ENCODE results near the gene CPSF4L.

CPSF4L gene

DNA sequence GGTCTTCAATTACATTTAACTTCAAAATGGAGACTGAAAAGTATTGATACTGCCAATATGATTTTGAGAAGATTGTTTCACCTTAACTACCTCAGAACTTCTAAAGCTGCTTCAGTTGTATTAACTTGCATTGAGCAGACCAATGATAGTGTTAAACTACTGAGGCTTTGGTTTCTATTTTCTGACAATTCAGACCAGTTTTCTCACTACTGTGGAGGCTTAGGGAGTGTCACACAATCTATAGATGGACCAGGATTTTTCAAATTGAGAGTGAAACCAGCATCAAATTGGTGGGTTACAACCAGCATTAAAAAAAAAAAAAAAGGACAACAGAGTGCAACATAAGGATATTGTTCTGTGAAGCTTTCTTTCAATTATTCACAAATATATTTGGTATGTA, 47.7 kb downstream of the CPSF4L start:
- no peak overlapping the region for H3K4me3 ChIP-seq (ENCODE audit: low read length)
- no peak for DNase-seq (ENCODE audit: low read depth, low spot score)

DNA sequence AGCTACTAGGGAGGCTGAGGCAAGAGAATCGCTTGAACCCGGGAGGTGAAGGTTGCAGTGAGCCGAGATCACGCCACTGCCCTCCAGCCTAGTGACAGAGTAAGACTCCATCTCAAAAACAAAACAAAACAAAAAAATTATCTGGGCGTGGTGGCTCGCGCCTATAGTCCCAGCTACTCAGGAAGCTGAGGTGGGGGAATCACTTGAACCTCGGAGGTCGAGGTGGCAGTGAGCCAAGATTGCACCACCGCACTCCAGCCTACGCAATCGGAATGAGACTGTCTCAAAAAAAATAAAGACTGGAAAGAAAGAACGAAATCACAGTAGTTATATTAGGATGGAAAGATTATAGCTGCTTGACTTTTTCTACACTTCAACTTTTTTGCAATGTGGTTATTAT, 49.9 kb downstream of the CPSF4L start:
- no peak for DNase-seq (ENCODE audit: low read depth, low spot score)

DNA sequence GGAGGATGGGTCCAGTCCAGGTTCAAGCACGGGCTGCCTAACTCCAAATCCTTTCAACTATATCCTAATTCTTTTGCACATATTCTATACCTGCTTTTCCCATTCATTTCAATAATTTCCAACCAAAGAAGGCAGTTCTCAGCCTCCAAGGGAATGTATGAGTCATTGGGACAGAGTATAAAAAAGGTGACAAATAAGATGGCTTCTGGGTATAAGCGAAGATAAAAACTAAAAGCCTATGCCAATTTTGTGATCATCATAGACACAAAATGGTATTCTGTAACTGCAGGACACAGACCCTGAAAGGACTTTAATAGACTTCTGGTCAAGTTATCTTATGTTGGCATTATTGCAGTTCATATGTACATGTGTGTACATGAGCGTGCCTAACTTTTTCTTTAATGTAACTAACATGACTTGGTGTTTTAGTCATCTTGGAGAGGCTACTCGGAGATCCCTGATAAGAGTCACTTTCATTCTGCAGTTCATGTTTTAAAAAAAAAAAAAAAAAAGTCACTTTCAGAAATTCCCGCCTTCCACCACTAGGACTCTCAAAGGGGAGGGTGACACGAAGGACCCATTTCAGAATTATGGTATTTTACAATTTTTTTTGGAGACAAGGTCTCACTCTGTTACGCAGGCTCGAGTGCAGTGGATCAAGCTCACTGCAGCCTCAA, 51.5 kb downstream of the CPSF4L start:
- no peak for DNase-seq (ENCODE audit: low read depth, low spot score)
- H3K4me3 ChIP-seq (ENCODE audit: low read length): no peak overlapping the region

More for the DNA sequence above, 49.9 kb downstream of the CPSF4L start:
- no peak overlapping the region for H3K4me3 ChIP-seq (ENCODE audit: low read length)

DNA sequence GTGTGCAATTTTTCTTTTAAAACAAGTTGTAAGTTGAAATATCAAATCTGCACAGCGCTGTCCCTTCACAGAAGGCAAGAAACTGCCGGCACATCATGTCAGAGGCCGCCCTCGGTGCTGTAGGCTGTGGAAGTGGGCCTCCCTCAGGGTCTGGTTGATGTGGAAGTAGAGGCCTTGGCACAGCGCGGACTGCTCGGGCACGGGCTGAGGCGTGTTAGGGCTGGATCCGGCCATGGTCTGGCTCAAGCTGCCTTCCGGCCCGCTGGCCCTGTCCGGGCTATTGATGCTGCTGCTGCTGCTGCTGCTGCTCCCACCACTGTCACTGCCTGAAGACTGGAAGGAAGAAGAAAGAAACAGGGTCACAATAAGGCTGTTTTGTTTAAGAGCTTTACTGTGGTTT, 52.2 kb downstream of the CPSF4L start:
- DNase-seq (ENCODE audit: low read depth, low spot score): no peak
- H3K4me3 ChIP-seq (ENCODE audit: low read length): no peak overlapping the region

DNA sequence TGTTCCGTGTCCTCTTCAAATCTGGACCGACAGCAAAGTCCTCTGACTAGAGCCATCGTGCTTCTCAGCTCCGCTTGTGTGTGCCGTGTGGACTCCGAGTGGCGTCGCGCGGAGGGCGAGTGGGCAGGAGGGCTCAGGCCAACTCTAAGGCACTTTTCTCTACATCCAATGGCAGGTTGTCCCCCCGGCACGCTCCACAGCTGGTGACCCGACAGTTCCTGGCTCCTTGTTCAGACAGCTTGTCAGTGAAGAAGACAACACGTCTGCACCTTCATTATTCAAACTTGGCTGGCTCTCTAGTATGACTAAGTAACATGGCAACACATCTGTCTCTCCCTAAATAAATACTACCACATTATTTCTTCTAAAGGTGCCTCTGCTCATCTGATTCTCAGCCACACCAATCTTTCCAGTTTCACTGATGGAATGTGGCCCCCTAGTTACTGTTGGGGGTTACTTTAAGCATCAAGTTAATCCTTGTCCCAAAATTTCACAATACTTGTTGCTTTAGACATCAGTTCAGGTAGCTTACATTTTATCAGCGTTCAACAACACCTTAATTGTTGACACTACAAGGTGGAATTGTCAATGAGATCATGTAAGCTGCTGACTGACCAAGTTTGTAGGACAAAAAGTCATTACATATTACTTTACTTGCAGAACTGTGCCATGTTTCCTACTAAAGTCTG, 53.4 kb downstream of the CPSF4L start:
- DNase-seq (ENCODE audit: low read depth, low spot score): no peak
- H3K4me3 ChIP-seq (ENCODE audit: low read length): no peak overlapping the region

DNA sequence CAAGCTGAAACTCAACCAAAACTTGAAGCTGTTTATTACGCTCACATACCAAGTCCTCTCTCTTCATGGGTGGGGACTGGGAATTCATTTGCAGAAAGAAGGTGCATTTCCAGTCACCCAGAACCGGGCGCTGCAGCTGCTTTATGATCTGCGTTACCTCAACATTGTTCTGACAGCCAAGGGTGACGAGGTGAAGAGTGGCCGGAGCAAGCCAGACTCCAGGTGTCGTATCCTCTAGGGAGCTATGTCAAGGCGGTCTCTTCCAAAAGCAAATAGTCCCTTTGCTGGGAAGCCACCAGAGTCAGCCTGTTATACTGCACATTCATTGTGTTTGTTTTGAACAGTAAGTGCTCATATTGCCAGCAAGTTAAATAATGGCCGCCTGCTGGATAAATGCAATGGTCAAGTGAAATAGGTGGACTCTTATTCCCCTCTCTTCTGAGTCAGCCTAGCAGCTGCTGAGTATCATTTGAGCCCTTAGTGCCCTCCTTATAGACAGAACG, 56.2 kb downstream of the CPSF4L start:
- no peak overlapping the region for H3K4me3 ChIP-seq (ENCODE audit: low read length)
- DNase-seq (ENCODE audit: low read depth, low spot score): no peak

DNA sequence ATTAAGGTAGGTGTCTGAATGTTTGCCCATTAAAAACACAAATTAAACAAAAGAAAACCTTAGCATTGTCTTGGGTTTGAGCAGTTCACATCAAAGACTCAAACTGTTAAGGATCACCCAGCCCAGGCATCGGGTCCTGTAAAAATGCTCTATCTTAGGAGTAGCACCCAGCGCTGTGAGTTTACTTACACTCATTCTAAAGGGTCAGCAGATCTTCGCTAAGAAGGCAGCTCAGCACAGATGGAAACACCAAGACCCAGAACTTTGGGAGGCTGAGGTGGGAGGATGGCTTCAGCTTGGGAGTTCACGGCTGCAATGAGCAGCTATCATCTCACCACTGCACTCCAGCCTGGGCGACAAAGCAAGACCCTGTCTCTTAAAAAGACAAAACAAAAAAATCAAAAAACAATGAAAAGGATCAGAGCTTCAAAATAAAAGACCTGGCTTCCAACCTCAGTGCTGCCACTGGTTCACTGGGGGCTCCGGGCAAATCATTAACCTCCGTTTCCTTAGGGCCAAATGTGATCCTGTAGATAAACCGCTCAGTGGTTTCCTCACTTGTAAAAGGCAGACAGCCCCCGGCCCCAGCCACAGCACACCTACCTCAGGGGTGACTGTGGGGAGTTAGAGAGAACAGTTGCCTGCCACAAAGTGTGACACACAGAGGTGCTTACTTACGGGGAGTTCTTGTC, 57.7 kb downstream of the CPSF4L start:
- H3K4me3 ChIP-seq (ENCODE audit: low read length): peak overlapping the region; percentile 3
- DNase-seq (ENCODE audit: low read depth, low spot score): peak; percentile 88

DNA sequence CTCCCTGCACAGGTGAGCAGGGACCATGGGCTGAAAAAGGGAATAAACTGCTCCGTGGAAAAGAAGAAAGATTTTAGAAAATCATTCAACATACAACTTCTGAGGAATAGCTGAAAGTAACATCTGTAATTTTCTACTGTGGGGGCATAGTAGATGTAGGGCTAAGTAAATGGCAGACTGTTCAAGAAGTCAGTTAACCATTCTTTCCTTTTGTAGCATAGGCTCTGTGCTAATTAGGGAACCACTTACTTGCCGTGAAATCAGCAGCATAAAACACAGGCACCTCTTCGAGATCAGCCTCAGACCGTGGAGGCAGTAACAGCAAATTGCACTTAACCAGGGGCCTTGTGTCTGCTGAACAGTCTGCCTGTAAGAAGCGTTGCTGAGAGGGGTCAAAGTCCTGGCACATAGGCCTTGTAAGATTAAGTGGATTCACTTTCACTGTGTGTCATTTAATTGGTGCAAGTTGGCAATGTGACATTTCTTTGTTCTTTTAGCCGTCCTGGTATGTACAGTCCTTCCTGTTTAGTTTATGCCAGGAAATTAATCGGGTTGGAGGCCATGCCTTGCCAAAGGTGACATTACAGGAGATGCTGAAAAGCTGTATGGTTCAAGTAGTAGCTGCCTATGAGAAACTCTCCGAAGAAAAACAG, 58.4 kb downstream of the CPSF4L start:
- peak overlapping the region; percentile 3 for H3K4me3 ChIP-seq (ENCODE audit: low read length)

DNA sequence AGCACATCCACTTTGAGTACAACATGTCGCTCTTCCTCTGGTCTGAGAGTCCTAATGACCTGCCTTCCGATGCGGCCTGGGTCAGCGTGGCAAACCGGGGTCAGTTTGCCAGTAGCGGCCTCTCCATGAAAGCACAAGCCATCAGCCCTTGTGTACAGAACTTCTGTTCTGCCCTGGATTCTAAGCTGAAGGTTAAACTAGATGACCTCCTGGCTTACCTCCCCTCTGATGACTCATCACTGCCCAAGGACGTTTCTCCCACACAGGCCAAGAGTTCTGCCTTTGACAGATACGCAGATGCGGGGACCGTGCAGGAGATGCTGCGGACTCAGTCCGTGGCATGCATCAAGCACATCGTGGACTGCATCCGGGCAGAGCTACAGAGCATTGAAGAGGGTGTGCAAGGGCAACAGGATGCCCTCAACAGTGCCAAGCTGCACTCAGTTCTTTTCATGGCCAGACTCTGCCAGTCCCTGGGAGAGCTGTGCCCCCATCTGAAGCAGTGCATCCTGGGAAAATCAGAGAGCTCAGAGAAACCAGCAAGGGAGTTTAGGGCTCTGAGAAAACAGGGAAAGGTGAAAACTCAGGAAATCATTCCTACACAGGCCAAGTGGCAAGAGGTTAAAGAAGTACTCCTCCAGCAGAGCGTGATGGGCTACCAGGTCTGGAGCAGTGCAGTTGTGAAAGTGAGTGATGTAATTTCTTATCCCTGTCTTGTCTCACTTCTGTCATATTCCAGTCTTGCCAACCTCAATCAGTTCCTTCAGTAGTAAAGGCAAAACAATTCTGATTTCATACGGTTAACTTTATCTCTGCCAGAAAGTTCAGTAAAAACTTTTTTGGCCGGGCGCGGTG, 60.2 kb downstream of the CPSF4L start:
- DNase-seq (ENCODE audit: low read depth, low spot score): no peak
- no peak overlapping the region for H3K4me3 ChIP-seq (ENCODE audit: low read length)

More for the DNA sequence above, 58.4 kb downstream of the CPSF4L start:
- DNase-seq (ENCODE audit: low read depth, low spot score): peak; percentile 71

DNA sequence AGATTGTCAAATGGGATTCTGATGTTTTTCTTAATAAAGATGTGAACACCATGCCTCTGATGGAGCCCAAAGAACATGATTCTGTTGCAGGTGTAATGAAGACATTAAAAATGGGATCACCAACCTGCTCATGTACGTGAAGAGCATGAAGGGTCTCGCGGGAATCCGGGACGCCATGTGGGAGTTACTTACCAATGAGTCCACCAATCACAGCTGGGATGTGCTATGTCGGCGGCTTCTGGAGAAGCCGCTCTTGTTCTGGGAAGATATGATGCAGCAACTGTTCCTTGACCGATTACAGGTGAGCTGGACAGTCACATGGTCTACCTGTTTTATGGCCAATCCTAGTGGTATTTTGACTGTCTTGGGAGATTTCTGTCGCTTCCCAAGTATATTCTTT, 61.2 kb downstream of the CPSF4L start:
- no peak for DNase-seq (ENCODE audit: low read depth, low spot score)
- no peak overlapping the region for H3K4me3 ChIP-seq (ENCODE audit: low read length)

DNA sequence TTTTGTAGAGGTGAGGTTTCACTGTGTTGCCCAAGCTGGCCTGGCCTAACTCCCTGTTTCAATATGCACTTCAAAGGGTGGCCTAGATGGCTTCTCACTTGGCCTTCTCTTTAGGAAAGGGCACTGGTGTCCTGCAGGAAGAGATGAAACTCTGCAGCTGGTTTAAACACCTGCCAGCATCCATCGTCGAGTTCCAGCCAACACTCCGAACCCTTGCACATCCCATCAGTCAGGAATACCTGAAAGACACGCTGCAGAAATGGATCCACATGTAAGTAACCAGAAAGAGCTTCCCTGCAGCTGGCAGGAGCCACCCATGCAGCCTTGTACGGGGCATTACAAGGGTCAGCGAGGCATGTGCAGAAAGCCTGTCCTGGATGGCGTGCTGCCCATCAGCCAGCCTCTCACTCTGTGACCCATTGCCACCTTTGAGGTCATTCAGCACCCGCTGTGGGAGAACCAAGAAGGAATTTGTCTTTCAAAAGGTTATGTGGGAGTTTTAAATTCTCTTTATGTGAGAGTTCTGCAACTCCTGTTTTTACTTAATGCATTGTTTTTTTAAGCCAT, 61.8 kb downstream of the CPSF4L start:
- DNase-seq (ENCODE audit: low read depth, low spot score): no peak
- no peak overlapping the region for H3K4me3 ChIP-seq (ENCODE audit: low read length)

DNA sequence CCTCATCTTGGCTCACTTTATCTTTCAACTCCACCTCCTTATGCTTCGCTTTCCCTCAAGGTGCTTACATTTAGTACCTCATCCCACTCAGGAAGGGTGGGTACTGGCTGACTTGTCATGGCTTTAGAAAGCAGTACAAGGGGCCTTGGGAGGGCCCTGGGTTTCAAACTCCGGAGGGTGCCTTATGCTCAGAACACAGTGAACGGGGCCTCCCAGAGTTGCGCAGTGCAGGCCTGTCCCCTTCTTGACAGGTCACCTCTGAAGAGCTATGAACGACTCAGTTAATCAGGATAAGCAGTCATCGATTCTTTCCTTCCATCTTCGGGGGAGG, 62.8 kb downstream of the CPSF4L start:
- no peak for DNase-seq (ENCODE audit: low read depth, low spot score)
- no peak overlapping the region for H3K4me3 ChIP-seq (ENCODE audit: low read length)
